HepG2 (cell line): ENCODE data around the gene CLCNKA.

Experiments used
- CTCF ChIP-seq: sonication (generic); formaldehyde crosslinking; IDR thresholded peaks from 2 replicates; pipeline ENCODE4 v1.5.0; 2020; ENCODE audit warnings: mild to moderate bottlenecking, missing genetic modification reagents, moderate library complexity
- FOXK2 ChIP-seq: fragments of 450-650 bp; IDR thresholded peaks from 2 replicates; pipeline ENCODE4 v1.6.1; 2016
- HDAC6 ChIP-seq: fragments of 200-600 bp; sonication (generic); IDR thresholded peaks from 2 replicates; pipeline ENCODE4 v1.7.0; 2017; ENCODE audit warnings: mild to moderate bottlenecking, antibody characterized with exemption, low read length, low read depth
- KDM1A ChIP-seq: IDR thresholded peaks from 2 replicates; pipeline ENCODE4 v1.6.1; 2016; ENCODE audit warnings: missing compliant biosample characterization
- POLR2AphosphoS5 ChIP-seq: IDR thresholded peaks from 2 replicates; pipeline ENCODE4 v1.6.1; 2012; ENCODE audit warnings: low read depth, low read length
- SIN3B ChIP-seq: fragments of 150-350 bp; IDR thresholded peaks from 2 replicates; pipeline ENCODE4 v1.6.1; 2014; ENCODE audit warnings: low read length
- ZGPAT ChIP-seq: IDR thresholded peaks from 2 replicates; pipeline ENCODE4 v1.6.1; 2016; ENCODE audit warnings: mild to moderate bottlenecking
- ZNF274 ChIP-seq: sonication (generic); formaldehyde crosslinking; IDR thresholded peaks from 2 replicates; pipeline ENCODE4 v1.5.1; 2020; ENCODE audit warnings: mild to moderate bottlenecking, missing genetic modification reagents
- ZNF704 ChIP-seq: sonication (generic); formaldehyde crosslinking; IDR thresholded peaks from 2 replicates; pipeline ENCODE4 v1.8.1; 2023; ENCODE audit warnings: mild to moderate bottlenecking, inconsistent platforms, moderate library complexity, missing genetic modification reagents, borderline replicate concordance

- TF ChIP-seq CTCF (no peak), HDAC6 (no peak), ZGPAT (CRISPR knock-in tag) (no peak), KDM1A (no peak), ZNF704 (CRISPR knock-in tag) (no peak), POLR2AphosphoS5 (no peak), SIN3B (no peak), ZNF274 (CRISPR knock-in tag) (no peak), FOXK2 (no peak)
These were observed 48.1 kb upstream of the CLCNKA start for GRCh38 chr1:15973772-15974171.
